Midbrain (tissue), 1 donor: ENCODE measurements around the gene FBXO24.
A peak's percentile ranks its signal among the peaks of the same experiment; 100 is the strongest.

Source experiments
- DNase-seq: peaks from one replicate; lab custom pipeline; 2025; lab: John Stamatoyannopoulos, UW

The FBXO24 gene

DNA sequence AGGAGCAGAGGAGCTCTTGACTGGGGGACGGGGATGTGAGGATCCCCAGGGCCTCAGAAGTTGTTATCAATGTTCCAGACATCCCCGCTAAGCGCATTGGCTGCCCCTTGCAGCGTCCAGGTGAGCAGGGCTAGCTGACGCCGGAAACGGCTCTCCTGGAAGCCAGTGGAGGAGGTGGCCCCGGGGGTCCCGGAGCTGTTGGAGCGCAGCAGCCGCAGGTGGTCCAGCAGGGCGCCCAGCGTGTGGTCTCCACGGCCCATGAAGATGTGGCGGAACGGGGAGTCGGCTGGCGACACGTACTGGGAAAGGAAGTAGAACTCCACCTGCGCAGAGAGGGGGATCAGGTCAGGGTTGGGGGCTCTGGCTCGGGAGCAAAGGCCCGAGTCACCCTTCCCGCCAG, 34.7 kb downstream of the FBXO24 start:
- DNase-seq: no peak

DNA sequence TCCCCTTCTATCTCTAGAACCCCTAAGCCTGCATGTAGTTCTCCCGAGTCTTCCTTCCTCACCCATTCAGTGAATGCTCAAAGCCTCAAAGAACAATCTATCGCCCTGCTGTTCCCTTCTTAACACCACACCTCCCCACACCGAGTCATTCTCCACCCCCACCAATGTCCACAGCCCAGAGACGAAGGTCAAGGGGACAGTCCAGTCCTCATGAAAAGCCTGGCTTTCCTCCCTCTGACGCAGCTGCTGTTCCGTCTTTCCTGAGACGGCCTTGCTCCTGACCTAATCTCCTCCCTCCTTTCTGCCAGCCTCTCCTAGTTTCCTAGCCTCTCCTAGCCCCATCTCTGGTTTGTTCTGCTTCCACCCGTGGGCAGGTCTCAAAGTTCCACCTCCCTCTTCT, 35.4 kb downstream of the FBXO24 start:
- DNase-seq: no peak

DNA sequence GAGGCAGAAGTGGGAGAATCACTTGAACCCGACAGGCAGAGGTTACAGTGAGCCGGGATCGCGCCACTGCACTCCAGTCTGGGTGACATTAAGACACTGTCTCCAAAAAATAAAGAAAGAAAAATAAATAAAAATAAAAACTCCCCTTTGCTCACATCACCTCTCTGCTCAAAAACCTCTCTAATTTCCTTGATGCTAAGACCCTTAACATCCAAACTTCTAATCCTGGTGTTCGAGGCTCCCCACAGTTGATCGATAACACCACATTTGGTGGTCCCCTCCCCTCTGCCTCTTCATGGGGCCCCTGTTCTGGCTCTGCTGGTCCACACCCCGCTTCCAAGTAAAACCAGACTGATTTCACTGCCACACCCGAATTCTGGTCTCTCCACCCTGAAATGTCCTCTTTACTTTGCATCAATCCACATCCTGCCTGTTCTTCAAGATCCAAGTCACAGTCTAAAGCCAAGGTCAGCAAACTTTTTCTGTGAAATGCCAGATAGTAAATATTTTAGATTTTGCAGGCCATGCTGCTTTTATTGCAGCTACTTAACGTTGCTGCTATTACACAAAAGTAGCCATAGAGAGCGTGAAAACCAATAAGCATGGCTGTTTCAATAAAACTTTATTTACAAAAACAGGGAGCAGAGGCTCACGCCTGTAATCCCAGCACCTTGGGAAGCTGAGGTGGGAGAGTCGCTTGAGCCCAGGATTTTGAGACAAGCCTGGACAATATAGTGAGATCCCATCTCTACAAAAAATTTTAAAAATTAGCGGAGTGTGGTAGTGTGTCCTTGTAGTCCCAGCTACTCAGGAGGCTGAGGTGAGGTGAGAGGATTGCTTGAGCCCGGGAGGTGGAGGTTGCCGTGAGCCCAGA, 38.1 kb downstream of the FBXO24 start:
- no peak for DNase-seq

DNA sequence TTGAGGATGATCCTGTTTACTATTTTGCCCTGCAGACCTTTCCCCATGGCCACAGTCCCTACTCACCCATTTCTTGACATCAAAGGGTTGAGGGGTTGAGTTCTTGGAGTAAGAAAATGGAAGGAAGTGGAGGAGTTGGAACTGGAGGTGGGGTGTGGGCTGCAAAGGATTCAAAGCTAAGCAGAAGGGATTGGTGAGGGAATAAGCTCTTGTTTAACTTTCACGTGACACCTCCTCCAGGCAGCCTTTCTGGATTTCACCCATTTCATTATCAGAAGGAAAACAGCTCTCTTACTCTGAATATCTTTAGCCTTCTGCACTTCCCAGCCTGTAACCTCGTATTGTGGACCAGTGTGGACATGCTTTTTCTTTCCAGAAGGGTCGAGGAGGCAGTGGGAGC, 39.9 kb downstream of the FBXO24 start:
- DNase-seq: no peak

DNA sequence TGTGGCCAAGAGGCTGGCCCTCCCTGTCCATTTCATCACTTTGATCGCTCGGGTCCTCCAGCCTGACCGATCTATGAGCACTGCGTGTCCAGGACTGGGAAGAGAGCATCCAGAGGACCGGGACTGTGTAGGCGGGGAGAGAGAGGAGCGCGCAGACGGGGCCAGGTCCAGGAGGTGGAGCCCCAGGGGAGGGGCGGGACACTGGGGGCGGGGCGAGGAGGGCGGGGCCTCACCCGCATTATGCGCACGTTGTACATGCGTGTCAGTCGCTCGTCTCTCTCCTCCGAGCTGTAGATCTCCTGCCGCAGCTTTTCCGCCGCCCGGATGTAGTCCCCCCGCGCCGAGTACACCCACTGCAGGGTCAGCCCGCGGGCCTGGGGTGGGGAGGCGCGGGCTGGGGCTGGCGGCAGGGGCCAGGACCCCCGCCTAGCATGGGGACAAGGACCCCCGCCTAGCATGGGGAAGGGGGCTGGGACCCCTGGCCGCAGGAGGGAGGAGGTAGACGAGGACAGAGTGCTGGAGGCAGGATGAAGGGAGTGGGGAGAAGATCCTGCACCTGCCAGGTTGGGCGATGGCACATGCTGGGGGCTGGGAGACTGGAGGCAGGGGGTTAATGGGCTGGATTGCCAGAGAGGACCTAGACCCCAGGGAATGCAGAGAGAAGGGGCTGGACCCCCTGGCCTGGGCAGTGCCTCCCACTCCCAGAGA, 40.6 kb downstream of the FBXO24 start:
- peak; percentile 29 for DNase-seq

DNA sequence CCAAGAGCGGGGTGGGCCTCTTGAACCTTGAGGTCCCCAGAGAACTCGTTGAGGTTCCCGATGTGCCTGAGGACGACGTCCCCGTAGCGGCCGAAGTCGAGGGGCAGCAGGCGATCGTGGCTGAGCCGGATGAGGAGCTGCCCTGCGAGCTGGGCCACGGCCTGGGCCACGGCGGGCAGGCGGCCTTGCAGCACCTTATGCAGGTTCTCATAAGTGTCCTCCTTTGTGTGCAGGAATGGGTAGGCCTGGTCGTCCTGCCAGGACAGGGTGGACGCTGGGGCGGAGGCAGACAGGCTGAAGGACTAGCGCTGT, 41.1 kb downstream of the FBXO24 start:
- no peak for DNase-seq

DNA sequence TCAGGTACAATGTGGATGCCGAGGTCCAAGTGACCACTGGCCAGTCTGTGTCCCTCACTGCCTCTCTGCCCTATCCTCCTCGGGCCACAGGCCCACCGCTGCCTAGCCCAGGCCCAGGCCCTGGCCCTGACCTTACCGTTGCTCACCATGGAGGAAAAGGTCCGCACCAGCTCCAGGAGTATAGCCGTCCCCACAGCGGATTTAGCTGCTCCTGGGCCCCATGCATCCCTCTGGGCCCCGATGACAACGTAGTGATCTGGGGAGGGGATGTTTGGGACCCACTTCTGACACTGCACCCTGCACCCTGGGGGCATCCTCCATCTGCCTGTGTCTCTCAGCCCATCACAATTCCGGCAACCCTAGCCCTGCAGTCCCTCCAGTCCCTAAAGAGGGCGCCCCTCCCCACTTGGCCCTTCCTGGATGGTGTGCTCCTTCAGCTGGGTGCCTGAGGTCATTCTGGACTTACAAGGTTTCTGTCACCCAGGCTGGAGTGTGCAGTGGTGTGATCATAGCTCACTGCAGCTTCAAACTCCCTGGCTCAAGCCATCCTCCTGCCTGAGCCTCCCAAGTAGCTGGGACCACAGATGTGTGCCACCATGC, 43.1 kb downstream of the FBXO24 start:
- no peak for DNase-seq

DNA sequence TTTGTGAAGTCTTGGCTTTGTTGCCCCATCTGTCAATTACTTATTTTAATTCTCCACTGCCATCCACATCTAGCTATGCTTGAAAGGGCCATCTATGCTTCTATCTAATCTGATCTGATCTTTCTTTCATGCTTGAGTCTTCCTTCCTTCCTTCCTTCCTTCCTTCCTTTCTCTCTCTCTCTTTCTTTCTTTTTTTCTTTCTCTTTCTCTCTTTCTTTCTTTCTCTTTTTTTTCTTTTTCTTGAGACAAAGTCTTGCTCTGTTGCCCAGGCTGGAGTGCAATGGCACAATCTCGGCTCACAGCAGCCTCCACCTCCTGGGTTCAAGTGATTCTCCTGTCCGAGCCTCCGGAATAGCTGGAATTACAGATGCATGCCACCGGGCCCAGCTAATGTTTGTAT, 43.9 kb downstream of the FBXO24 start:
- no peak for DNase-seq

DNA sequence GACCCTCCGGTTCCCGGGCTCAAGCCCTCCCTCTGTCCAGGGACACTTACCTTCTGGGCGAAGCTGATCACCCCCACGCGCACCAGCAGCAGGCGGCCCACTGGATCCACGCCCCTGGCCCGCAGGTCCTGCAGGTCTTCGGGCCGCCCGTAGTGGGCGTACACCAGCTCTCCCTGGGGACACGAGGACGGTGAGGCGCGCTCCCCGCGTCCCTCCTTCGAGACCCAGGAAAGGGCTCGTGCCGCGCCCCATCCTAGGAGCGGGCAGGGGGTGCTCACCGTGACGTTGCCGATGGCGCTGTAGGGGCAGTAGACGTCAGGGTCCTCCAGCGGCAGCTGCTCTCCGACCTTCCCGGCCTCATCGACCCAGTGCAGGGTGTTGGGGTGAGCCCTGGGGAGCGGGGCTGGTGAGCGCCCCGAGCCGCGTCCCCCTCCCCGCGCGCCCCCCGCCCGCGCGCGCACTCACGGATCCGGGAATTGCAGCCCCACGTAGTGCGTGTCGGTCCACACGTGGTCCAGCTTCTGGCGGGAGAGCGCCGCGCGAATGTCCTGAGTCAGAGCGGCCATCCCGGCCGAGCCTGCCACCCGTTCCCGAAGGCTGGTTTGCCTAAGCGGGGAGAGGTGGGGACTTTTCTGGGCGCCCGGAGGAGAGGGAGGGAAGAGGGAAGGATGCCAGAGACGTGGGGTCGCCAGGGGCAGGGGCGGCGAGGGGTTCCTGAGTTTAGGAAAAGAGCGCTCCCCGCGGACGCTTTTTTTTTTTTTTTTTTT, 47.0 kb downstream of the FBXO24 start:
- DNase-seq: no peak

DNA sequence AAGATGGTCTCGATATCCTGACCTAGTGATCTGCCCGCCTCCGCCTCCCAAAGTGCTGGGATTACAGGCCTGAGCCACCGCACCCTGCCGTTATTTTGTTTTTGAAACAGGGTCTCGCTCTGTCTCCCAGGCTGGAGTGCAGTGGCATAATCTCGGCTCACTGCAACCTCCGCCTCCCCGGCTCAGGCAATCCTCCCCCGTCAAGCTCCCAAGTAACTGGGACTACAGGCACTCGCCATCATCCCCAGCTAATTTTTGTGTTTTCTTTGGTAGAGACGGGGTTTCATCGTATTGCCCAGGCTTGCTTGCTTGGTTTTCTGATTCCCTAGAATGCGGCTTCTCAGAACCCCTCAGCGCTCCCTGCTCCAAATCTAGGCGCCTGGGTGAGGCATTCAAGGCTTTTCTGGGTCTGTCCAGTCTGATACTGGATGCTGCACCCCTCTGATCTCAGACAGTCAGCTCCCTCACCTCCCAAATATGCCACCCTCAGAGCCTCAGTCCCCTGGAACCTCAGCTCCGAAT, 53.9 kb downstream of the FBXO24 start:
- no peak for DNase-seq

DNA sequence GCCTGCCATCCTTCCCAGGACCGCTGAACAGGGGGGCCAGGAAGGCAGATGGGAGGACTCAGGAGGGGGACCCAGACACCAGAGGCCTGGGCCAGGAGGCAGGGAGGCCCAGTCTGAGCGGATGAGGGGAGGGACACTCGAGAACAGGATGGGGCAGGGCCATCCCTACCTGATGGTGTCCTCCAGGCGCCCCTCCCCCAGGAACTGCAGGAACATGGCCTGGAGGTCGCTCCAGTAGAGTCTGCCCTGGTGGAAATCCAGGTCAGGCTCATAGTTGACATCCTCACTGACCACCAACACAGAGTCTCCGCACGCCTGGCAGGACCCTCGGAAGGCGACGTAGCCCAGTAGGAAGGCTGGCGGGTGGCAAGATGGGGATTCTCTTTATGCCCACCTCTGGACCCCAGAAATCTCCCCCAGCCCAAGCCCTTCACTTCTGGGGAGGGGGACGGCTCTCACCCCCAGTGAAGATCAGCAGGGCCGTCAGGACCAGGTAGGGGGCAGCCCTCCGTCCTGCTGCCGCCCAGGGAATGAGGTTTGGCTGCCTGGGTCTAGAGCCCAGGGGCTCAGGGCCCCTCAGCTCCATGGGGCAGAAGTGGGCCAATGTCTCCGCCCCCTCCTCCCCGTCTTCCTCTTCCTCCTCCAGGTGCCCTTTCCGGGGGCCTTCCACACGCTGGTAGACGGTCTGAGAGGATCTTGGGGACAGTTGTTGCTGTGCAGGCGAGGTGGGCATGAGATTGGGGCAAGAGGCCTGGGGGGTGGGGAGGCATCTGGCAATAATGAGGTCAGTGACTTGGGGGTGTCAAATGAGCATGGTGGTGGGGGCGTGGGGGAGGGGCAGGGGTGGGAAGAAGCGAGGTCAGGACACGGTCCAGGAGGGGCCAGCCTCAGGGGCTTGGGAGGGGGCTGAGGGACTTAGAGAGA, 54.7 kb downstream of the FBXO24 start:
- no peak for DNase-seq

DNA sequence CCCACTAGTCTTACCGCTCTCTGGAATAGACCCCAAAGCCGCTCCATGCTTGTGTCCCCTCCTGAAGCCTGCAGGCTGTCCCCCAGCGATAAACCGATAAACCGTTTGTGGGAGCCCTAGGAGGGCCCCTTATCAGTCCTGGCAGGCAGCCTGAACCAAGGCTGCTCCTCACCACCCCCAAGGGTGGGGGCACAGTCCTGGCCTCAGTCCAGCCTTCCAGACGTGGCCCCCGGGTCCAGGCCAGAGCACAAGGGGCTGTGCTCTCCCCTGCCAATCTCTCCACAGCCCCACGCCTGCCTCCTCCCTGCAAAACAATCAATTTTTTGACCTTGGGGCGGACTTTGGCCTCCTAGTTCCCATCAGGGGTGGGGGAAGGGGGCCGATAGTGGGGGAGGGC, 55.3 kb downstream of the FBXO24 start, which contains the start of gene TFR2:
TSS of gene TFR2 (minus strand) at position 90 of the 397 bp plus-strand sequence. CDS start at position 47, 43 bp downstream.
- no peak for DNase-seq

DNA sequence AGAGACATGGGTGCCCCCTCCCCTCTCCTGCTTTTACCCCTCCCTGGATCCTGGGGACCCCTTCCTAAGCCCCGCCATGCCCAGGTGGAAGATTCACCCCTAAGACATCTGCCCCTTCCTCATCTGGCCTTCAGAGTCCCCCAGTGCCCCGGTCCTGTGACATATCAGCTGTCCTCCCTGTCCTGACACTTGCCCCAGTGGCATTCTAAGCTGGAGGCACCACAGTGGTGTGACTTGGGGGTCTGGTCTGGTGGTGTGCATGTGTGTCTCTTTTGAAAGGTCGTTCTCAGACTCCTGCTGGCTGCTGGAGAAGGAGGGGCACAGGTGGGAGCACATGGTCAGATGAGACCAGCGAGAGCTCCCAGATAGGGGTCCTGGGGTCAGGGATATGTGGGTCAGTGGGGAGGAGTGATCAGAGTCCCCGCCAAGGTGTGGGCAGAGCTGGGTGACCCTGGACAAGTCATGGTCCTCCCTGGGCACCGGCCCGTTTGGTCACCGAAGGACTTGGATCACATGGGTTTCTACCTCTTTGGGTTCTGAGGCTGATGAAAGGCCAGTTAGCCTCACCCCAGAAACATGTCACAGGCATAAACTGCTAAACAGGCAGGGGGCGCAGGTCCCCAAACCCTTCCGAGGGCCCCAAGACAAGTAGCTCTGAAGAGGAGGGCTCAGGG, 55.9 kb downstream of the FBXO24 start:
- DNase-seq: no peak

DNA sequence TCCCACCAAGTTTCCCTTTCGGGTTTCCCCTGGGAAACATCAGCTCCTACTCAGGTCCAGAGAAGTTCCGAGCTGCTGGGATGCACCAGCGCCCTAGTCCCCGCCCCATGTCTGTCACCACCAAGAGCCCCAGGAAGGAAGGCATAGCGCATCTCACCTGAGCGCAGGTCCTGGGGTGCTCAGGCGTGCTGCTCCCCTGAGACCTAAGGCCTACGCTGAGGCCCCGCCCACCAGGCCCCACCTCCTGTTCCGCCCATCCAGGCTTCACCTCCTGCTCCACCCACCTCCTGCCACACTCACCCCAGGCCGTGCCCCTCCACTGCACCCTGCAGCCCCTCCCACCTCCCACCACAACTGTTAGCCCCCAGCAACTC, 56.4 kb downstream of the FBXO24 start:
- DNase-seq: no peak

DNA sequence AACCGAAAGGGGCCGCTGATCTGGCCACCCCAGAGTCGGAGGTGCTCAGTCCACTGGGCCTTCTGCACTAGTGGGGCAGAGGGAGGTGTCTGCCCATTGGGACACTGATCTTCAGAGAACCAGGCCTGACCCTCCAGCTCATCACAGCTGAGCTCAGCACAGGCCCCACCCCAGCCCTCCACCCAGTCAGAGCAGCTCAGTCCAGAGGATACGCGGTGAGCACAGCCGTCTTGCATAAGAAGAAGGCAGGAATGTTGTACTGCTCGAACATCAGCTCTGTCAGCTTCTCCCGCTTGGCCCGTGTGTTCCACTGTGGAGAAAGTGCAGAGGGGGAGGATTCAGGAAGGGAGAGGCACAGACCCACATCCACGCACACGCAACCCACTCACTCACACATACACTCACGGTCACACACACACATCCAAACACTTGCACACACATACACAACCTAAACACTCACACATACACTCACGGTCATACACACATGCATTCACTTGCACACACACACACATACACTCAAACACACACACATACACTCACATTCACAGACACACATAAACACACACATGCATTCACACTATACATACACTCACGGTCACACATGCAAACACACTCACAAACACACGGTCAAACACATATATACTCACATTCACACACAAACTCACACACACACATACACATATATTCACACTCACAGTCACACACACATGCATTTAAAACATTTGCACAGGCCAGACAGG, 63.9 kb downstream of the FBXO24 start:
- no peak for DNase-seq
